Endometrial microvascular endothelial cells (primary cell): Measurements from ENCODE around the gene NOVA2. TPM values are rescaled to one million over a fixed set of nuclear protein-coding genes. Genes with fewer than 3 reads are reported as not detected.

Source experiments
- in situ Hi-C: cut with HindIII; loops from 2 replicates; pipeline ENCODE4 v1.10.0; 2017; ENCODE audit warnings: low sequenced_read_pairs, low pct_unique_long_range_greater_than_20kb; ENCODE audit errors: inconsistent ontology term
- total RNA-seq: library from RNA; depleted of rRNA; stranded (reverse); fragments of >200 nt; gene quantifications from one replicate; pipeline ENCODE4 v1.2.3, GENCODE V29; 2015; ENCODE audit errors: inconsistent ontology term

NOVA2 gene
- total RNA-seq, 1 donor from 2014 or later, result 8.8 TPM

- in situ Hi-C loops, result no loop called here
Measured at GRCh38 chr19:45971260-45971902, 2.3 kb downstream of the NOVA2 start.

DNA sequence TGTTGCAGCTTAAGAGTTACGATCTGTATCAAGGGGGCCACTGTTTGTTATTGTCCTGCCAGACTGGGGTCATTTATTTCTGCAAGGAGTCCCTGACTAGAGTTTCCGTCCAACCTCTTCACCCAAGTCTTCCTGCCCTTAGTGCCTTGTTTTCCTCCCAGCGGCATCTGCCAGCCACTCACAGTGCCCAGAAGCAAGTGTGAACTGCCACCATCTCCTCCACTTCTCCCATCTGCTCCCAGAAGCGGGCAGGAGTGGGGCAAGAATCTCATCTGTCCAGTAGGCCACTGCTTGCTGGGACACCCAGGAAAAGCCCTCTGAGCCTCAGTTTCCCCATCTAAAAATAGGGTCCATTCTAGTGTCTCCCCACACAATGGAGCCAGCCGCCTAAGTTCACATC lies 4.0 kb downstream of the NOVA2 start:
- in situ Hi-C loops, result no loop called here

GRCh38 chr19:45968626-45969025 lies 5.0 kb downstream of the NOVA2 start:
- in situ Hi-C loops, result no loop called here

DNA sequence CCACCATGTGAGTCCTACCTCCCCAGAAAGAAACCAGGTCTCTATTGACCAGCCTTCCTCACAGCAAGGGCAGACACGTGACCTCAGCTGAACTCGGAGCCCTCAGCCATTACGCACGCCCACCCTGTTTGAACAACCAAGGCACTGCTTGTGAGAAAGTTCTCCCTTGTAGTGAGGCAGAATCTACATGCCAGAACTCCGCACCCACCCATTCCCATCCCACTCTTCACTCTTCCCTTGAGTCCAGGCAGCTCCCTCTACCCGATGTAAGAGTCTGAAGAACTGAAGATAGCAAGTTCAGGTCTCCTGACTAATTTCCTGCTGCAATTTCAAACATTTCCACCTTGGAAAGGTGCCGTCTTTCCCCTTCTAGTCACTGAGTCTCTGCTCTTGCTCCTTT lies 6.4 kb downstream of the NOVA2 start:
- in situ Hi-C loops, result no loop called here

DNA sequence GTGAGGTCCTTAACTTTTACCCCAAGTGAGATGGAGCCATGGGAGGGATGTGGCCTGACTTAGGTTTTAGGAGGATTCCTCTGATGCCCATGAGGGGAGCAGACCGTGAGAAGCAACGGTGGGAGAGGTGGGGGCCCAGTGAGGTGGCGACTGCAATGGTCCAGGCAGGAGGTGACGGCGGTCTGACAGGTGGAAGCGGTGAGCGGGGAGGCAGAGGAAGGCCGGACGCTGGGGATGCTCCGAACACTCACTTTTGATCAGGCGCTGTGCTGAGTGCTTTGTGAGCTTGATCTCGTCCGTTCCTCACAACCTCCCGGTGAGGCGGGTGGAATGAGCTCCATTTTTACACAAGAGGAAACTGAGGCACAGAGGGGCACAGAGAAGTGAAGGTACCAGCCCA lies 11.6 kb downstream of the NOVA2 start:
- in situ Hi-C loops, result no loop called here

DNA sequence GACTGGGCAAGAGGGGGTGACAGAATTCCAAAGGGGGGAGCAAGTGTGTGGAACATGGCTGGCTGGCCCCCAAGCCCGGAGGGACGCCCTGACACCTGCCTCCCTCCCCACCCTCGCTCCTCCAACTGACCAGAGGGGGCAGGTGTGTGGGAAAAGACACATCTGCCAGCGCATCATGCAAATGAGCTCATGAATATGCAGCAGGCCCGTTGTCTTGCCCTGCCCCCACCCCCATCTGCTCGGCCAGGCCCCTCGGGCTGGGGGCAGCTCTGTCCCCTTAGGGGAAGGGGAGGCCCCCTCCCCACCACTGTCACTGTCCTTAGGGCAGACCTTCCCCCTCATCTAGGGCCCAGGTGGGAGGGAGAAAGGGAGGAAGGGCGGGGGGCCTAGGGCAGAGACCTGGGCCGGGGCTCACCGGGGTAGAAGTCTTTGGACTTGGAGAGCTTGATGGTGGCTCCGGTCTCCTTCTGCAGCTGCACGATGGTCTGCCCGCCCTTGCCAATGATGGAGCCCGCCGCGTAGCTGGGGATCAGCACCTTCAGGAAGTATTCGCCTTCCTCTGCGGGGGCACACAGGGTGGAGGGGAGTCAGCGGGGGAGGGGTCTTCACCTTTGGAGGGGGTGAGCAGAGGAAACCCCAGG lies 12.9 kb downstream of the NOVA2 start:
- in situ Hi-C loops, result no loop called here

DNA sequence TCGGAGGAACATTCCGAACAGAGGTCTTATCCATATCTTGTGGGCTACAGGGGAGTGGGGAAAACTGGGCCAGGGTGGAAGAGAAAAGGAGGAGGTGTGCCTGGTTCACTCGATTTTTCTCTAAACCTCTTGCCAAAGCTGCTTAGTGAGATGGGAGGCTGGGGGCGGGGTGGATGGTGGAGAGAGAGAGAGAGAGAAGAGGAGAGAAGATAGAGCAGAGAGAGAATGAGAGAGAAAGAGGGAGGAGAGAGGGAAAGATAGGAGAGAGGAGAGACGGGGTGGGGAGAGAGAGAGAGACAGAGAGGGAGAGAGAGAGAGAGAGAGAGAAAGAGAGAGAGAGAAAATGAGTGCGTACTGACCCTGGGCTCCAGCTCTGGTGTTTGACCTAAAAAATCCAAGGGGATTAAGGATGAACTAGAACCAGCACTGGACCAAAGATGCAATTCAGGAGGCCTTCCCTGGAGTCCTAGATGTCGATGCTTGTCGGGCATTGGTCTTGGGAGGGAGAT lies 14.1 kb downstream of the NOVA2 start:
- in situ Hi-C loops, result no loop called here

- in situ Hi-C loops, result no loop called here
Measured at GRCh38 chr19:45958769-45959516, 14.7 kb downstream of the NOVA2 start.

GRCh38 chr19:45958320-45958719 lies 15.3 kb downstream of the NOVA2 start:
- in situ Hi-C loops, result no loop called here

DNA sequence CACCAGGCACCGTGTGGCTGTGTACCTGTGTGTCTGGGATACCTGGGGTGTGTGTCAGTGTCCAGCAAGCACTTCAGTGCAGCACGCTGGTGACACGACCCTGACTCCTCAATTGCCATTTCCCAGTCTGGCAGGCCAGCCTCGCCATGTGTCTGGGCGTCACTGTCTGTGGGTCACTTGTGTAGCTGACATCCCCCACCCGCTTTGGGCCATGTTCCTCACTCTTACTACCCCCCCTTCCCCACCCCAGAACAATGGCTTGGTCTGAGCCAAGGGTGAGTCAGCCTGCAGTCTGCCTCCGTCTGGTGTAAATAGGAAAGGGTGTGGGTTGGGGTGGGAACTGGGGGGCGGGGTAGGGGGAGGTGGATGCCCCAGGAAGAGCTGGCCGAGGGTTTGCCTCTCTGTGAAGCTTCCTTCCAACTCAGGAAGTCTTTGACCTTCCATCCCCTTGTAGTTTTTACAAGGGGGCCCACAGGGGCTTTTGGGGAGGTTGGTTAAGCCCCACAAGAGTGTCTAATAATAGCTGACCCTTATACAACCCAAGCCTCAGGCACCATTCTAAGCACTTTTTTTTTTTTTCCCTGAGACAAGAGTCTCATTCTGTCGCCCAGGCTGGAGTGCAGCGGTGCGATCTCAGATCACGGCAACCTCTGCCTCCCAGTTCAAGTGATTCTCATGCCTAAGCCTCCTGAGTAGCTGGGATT lies 17.6 kb downstream of the NOVA2 start:
- in situ Hi-C loops, result no loop called here

DNA sequence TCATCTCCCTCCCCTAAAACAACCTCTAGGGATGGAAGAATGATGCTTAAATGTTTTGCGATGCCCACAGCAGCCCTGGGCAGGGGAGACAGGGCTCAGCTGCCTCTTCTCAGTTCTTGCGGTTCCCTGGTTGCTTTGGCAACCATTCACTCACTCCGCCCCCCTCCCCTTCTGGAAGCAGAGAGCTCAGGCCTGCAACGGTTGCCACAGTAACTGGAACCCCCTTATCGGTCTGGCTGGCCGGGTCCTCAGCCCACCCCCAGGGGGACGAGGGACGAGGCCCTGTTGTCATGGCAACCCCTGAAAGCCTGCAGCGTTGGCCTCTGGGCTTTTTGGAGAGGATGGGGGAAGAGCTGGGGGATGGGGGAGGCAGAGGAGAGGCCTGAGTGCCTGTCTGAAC lies 19.5 kb downstream of the NOVA2 start:
- in situ Hi-C loops, result no loop called here

- in situ Hi-C loops, result no loop called here
Measured at GRCh38 chr19:45953676-45954075, 20.0 kb downstream of the NOVA2 start.

DNA sequence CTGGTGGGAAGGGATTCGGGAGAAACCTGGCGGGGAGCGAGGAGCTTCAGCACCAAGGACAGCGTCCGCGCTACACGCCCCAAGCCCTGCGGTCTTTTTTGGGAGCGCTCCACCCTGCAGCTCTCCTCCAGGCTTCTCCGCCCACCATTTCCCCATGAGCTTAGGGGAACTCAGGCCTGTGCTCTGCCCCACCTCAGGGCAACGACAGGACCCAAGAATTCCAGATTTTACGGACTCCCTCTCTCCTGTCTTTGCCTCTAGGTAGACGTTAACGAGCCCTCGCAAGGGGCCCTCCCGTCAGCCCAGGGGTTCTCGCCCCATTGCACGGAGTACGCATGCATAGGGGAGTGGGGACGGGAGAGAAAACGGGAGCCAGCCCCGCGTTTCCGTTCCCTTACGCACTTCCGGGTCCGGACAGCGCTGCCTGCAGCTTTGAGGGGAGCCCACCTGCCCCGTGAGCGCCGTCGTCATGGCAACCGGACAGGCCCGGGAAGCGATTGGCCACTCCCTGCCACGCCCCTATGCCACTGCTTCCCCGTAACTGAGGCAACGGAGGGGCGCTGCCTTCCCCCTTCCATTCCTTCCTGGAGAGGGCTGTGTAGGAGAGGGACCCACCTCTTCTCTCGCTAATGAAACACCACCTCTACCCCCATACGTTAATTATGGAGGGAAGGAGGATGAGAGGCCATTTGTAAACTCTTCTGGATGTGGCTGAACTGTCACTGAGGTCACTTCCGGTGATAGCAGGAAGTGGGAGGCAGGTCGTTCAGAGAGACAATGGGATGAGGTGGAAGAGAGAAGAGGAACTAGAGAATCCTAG lies 20.8 kb downstream of the NOVA2 start:
- in situ Hi-C loops, result no loop called here

DNA sequence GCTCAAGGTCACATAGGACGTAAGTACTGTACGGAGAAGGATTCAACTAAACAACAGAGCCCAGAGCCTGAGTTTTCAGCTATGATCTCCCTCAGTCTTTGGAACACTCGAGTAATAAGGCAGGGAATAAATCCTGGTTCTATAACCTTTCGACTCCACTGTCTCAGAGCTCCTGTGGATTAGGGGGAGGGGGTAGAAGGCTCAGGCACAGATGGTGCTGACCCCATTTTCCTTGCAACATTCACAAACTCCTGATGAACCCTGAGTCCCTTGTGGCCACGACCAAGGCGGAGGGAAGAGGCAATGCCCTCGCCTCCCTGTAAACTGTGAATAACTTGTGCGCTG lies 21.4 kb downstream of the NOVA2 start:
- in situ Hi-C loops, result no loop called here

GRCh38 chr19:45947926-45948325 lies 25.7 kb downstream of the NOVA2 start:
- in situ Hi-C loops, result no loop called here

- in situ Hi-C loops, result no loop called here
Measured at GRCh38 chr19:45940515-45940805, 33.2 kb downstream of the NOVA2 start.

GRCh38 chr19:45939792-45940514 lies 33.7 kb downstream of the NOVA2 start:
- in situ Hi-C loops, result no loop called here

- in situ Hi-C loops, result no loop called here
Measured at GRCh38 chr19:45938733-45939319, 34.8 kb downstream of the NOVA2 start.
